ENCODE data around the gene TACC3.

Gene TACC3

DNA sequence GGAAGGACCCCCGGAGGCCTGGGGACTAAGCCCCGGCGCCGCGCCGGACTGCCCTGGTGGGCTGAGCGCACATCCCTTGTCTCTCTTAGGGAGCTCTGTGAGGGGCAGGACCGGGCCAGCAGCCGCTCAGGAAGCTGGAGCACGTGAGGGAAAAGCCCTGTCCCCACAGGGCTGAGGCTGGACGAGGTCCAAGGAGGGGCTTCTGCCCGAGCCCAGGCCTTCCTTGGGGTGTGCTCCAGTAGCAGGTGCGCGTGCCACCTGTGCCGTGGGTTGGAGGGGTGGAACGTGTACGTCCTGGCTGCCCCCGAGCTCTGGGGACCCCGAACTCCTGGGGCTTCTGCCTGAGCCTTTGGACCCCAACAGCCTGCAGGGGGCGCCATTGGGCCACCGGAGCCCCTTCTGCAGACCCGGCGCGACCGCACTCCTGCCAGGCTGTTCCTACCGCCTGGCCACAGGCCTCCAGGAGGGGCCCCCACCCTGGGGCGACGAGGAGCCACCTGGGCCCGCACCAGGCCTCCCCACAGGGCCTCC is 27.2 kb downstream of the TACC3 start:
- peak; percentile 55 for DNase-seq

DNA sequence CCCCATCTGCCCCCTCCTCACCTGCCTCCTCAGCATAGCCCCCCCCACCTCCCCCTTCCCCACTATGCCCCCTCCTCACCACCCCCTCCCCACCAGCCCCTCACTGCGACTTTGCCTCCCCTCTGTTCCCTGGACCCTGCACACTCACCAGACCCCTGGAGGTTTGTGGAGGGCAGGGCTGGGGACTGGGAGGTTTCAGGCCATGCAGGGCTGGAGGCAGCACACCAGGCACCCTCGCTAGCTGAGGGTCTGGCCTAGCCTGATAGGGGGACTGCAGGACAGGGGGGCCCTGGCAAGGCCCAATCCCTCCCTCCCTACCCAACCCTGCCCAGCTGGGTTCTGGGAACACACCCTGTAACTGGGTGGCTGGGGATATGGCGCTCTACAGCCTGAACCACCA is 28.0 kb downstream of the TACC3 start:
- DNase-seq: no peak

DNA sequence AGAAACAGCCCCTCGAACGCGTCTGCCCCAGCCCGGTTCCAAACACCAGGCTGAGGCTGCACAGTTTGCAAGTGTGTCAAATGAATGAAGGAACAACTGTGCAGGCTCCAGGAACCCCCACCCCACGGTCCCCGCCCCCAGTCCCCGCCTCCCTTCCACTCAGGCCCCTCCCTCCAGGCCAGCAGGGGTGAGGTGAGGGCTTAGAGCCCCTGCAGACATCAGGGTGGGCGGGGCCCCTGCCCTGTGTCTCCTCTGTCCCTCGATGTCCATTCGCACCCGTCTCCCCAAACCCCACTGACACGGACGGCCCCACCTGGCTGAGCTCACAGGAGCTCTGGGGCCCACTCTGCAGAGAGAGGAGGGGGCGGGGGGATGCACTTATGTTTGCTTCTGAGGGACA is 28.5 kb downstream of the TACC3 start:
- no peak for DNase-seq

DNA sequence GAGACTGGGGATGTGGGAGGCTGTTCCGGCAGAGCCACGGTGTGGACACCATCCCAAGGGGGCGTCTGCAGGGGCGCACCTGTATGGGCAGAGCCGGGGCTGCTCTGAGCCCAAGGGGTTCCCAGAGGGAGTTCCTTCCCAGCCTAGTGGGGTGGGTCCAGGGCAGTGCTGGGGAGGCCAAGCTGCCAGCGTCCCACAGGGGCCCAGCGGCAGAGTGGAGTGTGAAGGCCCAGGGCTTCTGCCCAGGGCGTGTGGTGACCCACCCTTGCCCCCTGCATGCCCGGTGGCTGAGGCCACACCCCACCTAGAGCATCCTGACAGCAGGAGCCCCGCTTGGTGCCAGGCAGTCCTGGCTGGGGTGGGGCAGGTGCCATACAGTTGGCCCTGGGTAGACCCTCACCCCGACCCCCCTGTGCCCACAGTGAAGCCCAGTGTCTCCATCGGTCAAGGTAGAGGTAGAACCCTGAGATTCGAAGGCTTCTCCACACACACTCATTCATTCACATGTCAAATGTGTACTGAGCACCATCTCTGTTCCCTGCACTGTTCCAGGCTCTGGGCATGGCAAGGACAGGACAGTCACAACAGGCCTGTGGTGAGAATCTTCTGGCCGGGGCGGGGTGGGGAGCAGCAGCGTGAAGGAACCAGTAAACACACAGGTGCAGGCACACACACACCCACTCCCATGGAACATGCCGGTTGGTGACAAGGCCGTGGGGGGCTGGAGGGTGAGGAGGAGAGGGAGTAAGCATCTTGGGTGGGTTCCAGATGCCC is 29.2 kb downstream of the TACC3 start:
- no peak for DNase-seq

DNA sequence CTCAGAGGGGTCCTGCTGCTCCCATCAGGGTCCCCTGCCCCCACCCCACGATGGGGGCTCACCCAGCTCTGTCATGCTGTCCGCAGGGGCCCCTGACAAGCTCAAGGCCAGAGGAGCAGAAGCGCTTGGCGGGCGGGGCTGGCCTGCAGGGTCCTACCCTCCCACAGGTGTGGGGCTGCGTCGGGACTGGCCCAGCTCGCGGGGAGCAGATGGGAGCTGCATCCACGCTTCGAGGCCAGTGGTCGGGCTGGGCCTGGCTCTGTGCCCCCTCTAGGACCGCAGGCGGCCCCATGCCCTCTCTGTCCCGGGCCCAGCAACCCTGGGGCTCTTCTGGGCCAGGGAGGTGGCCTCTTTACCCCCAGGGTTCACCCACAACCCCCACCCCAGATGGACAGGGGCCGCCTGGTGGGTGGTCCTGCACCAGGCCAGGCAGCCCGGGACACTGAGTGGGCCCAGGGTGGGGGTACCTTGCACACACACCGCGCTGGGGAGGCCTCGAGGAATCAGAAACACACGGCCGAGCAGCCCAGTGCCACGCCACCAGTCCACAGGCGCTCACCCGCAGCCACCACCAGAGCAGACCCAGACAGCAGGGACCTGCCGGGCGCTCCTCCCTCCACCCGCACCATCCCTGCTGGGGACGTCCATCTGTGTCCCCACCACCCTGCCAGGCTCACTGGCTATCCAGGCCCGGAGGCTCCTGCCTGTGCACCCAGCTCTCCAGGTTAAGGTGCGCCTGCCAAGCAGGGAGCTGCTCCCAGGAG is 30.0 kb downstream of the TACC3 start:
- DNase-seq: no peak

DNA sequence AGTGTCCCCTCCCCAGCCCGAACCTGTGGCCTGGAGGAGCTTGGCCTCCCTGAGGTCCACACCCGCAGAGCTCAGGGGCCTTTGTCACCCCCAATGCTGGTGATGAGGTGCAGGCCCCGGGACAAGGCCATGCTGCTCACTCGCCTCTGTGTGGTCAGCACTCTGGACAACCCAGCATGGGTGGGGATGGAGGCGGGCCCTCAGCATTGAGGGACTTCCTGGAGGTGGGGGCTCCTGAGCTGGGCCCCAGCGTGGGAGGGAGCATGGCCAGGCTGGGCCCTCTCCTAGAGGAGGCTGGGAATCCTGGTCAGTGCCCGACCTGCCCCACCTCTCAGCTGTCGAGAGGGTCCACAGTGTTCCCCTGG is 30.6 kb downstream of the TACC3 start:
- DNase-seq: no peak

DNA sequence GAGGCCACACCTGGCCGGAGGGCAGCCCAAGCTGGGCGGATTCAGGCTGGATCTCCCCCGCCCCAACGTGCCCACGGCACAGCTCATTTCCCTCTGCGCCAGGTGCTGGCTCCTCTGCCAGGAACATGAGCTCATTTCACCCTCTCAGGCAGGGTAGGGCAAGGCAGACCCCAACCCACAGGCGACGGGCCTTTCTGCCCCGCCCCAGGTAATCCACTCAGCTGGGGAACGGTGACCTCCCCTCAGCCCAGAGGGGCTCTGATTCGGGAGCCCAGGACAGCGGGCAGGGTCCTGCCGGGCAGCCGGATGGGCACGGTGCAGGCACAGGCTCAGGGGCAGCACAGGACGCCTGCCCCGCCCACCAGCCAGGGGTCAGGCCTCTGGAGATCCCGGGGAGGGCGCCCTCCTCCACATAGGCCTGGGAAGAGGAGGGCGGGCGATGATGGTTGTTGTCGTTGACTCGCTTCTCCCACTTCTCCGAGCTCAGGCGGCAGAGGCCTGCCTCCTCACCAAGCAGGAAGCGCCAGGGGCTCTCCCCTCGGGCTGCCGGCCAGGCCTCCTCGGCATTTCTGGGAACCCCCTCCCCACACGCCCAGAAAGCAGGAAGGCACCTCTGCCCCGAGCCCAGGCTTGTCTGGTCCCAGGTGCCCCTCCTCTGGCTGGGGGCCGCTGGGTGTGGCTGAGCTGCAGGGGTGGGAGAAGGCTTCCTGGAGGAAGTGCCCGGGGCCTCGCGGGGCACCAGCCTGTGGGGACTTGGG is 31.1 kb downstream of the TACC3 start:
- DNase-seq: peak; percentile 47

DNA sequence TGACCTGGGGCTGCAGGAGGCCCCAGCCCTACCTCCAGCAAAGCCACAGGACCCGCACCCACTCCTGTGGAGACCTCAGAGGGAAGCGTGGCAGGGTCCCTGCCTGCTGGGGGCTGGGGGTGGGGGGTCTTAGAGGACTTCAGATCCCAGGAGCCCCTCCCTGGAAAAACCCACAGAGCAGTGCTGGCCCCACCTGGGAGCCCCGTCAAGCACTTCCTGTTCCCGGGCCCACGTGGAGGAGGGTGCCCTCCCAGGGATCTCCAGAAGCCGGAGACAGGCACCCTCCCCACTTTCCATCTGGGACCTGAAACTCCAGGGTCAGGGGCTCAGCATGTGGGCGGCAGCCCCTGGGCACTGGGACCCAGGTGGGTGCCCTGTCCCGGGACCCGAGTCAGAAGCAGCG is 32.0 kb downstream of the TACC3 start:
- no peak for DNase-seq

DNA sequence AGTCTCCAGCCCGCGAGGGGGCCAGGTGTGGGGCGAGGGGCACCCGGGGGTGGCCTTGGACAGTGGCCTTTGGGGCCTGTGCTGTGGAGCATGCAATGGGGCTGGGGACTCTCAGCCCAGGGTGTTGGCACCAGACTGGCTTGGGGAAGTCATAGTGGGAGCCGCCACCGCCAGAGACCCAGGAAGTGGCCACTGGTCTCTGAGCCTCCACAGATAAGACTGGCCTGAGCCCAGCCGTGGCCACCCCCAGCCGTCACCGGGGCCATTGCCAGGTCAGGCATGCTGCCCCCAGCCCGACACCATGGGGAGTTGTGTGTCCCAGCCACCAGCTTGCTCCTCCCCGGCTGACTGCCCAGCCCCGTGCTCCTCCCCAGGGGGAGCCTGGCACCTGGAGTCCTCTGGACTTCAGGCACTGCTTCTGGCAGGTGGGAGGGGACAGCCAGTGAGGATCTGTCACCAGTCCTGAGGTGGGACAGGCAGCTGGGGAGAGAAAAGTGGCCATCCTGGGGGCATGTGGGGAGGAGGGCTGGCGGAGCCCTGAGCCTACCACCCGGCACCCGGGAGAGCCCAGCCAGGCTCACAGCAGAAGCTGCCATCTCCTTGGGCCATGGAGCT is 32.5 kb downstream of the TACC3 start:
- DNase-seq: no peak

DNA sequence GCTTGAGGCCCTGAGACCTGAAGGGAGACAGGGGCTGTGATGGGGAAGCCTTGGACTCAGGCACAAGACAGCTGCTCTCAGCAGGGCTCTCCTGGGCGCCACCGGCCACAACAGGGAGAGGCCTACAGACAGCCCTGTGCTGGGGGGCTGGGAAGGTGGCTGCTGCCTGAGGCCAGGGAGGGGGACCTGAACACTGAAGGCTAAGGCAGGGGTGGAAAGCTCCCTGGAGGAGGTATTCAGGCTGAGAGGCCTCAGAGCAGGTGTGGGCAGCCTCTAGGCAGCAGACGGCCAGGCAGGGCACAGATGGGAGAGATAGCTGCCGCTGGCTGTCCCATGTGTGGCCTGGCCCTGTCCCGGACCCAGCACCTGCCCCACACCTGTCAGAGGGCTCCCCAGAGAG is 33.0 kb downstream of the TACC3 start:
- DNase-seq: peak; percentile 30

DNA sequence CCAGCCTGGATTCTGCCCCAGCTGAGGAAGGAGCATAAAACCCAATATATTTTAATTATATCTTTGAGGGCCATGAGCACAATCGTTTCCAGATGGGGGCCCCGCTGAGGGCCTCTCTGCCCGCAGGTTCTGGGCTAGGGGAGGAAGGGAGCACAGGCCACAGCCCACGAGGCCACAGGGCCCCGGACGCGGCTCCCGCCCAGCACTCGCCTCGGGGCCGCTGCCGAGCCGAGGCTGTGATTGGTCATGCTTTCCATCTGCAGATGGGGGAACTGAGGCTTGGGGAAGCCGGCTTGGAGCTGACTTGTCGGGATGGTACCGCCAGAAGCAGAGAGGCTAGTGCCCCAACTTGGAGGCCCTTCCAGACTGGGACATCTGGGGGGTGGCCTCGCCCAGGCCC is 34.0 kb downstream of the TACC3 start:
- DNase-seq: no peak

DNA sequence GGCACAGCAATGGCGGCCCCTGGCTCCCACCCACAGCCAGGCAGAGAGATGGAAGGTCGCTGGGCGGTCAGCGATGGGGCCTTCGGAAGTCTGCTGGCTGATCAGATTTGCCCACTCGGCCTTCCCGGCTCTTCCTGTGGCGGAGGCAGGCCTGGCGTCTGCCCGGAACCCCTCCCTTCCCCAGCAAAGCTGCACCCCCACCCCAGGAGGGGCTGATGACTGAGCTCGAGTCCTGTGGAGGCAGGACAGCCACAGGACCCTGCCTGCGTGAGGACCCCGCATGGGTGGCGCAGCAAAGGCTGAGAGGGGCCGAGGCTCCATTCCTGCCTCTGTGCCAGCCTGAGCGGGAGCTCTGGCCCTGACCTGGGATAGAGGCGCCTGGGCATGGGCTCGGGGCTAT is 34.8 kb downstream of the TACC3 start:
- no peak for DNase-seq

DNA sequence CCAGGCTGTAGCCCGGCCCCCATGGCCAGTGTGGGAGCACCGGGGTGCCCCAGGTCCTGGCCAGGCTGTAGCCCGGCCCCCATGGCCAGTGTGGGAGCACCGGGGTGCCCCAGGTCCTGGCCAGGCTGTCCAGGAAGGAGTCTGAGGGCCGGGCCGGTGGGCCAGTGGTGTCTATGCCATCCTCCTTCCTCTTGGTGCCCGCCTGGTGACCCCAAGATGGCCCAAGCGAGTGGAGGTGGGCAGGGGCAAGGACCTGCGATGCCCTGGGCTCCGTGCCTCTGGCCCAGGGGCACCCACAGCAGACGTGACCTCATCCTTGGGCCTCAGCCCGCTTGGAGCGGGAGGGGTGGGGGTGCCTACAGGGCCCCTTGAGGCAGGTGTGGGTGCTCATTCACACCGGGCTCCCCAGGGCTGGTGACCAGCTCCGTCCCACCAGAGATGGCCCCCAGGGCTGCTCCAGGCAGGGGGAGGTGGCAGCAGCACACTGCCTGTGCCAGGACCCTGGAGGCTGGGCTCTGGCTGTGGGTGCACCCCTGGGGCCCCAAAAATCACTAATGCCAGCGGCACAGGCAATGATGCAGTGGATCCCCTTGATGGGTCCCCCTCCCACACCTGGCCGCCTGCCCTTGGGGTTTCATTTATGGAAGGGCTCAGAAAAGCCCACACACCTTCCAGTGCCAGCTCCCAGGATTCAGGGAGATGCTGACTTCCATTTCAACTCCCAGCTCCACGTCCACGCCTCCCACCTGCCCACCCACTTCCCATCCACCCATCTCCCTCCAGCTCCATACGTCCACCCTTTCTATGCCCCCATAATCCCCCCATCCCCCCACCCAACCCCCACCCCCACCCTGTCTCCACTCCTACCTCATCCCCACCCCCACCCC is 35.8 kb downstream of the TACC3 start:
- DNase-seq: no peak

DNA sequence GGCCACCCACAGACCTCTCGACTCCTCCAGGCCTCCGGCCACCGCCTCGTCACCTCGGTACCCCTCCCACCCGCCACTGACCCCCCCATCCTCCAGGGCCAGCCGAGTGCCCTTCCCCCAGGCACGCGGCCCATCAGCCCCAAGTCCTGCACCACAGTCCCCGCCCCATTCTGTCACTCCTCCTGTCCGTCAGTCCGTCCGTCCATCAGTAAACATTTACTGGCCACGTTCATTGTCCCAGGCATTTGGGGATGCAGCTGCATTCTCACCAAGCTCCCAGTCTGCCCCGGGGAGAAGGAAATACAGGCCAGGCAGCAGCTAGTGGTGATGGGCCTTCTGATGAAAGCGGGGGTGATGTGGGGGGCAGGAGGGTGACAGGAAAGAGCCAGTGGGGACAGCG is 36.5 kb downstream of the TACC3 start:
- no peak for DNase-seq

DNA sequence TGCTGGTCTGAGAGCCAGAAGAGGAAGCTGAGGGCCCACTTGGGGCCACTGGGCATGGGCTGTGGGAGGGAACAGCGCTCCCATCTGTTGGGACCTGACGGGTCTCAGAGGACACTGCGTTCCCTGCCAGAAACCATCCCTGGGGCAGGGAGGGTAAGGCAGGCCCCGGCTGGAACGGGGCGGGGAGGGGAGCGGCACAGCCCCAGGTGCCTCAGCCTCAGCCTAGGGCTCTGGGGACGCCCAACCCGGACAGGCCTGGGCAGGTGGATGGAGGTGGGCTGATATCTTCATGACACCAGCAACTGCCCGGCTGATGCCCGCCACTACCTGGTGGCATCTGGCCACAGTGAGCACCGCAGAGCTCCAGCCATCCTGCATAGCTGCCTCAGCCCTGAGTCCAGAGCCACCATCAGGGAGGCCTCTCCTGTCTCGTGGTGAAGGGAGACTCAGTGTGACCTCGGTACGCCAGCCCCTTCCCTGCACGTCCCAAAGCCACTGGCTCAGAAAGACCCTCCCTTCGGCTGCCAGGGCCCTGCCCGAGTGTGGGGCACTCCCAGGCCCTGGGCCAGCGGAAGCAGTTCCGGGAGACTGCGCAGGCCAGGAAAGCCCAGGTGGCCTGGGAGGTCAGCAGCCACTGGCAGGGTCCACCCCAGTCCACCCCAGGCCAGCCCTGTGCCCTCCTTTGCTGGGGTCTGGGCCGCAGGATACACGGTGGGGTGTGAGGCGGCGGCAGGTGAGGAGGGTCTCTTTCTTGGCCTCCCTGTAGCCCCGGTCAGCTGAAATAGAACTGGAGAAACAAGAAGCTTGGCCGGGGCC is 37.2 kb downstream of the TACC3 start:
- no peak for DNase-seq

DNA sequence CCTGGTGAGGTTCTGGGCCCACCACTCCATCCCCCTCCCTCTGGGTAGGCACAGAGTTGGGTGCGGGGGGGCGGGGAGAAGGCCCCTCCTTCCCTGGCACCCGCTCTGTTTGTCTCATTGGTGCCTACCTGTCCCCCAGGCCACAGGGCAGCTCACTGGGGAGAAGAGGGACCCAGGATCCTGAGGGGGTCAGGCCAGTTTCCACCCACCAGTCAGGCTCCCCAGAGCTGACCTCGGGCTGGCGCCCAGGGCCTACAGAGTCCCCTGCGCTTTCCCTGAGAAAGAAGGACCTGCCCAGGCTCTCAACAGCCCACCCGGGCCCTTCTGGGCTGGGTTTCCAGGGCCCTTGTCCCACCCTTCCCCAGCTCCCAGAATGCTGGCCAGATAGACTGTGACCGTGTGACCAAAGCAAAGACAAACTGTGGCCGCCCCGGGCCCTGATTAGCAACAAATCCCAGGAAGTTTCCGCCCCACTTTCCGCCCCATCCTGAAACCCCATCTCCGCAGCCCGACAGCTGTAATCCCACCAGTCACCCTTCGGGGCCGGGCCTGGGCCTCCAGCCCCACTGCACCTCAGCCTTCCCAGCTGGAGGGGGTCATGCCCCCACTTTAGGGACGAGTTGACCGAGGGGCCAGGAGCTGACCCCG is 38.0 kb downstream of the TACC3 start:
- no peak for DNase-seq

DNA sequence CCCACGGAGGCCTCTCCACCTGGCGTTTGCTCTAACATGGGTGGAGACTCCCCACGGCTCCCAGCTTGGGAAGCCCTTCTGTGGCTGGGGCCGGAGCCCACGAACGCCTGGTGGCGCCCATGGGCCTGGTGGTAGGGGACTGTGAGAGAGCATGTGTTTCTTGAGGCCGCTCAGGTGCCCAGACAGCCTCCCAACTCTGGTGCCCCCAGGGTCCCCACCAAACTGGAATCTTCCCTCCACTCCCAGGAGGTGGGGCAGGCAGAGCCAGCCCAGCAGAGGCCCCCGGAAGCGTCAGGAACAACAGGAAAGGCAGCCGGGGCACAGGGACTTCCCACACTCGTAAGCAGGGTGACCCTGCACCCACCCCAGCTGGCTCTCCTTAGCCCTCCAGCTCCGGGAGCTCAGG is 38.5 kb downstream of the TACC3 start:
- DNase-seq: no peak

DNA sequence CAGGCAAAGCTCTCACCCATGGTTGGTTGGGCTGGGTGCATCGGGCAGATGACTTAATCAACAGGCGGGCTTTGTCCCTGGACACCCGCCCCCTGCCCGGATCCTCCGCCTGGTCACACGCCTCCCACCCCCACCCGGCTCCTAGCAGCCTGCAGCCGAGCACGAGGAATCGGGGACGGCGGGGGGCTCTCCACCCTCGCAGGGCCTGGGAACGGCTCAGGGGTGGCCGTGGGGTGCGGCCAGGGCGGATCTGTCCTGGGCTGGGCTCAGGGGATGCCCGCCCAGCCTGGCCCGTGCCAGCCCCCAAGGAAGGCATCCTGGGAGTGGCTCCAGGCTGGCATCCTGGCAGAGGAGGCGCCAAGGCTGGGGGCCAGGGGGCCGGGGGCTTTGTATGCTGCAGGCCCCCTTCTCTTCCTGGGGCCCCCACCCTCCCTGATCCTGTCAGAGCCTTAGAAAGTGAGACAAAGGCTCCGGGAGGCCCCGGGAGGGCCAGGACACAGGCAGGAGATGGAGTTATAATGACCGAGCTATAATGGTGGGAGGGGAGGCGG is 39.3 kb downstream of the TACC3 start:
- DNase-seq: no peak

DNA sequence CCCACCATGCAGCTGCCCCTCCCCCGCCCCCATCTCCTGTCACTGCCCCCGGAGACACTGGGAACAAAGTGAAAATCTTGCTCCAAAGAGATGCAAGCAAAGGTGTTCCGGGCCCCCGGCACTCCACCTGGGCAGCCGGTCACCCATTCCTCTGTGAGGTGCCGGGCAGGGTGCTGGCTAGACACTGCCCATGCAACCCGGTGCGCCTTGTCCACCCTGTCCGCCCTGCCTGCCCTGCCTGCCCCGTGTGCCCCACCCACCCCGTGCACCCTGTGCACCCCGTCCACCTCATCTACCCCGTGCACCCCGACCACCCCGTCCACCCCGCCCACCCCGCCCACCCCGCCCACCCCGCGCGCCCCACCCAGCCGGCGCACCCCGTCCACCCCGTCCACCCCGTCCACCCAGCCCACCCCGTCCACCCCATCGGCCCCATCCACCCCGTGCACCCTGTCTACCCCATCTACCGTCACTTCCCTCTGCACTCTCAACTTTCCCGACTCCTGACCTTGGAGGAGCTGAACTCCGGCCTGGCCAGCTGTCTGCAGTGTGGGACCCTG is 39.9 kb downstream of the TACC3 start:
- no peak for DNase-seq
